PC-9 (cell line): ENCODE data around the gene MRPL55.

Experiments used
- CTCF ChIP-seq: fragments of 200-600 bp; sonication (generic); conservative IDR thresholded peaks from 2 replicates; pipeline ENCODE4 v1.6.1; 2017; ENCODE audit warnings: mixed run types, antibody characterized with exemption, mild to moderate bottlenecking, moderate library complexity
- EZH2 ChIP-seq: fragments of 200-600 bp; sonication (generic); IDR thresholded peaks from 2 replicates; pipeline ENCODE4 v1.8.0; 2017; ENCODE audit warnings: antibody characterized with exemption, low read depth

- TF ChIP-seq CTCF, result no peak
- no peak for TF ChIP-seq EZH2
Measured at GRCh38 chr1:228096416-228097332, 12.4 kb downstream of the MRPL55 start.
